Globus pallidus (tissue), 1 donor: ENCODE measurements around the gene SEC16A.

ENCODE experiments used
- DNase-seq: peaks from one replicate; pipeline ENCODE4 v3.0.0-alpha.2; 2015; ENCODE audit warnings: low spot score

SEC16A gene

GRCh38 chr9:136502196-136502595 is 19.4 kb upstream of the SEC16A start:
- no peak for DNase-seq

GRCh38 chr9:136501686-136502085 is 18.8 kb upstream of the SEC16A start:
- no peak for DNase-seq

- no peak for DNase-seq
Measured at GRCh38 chr9:136499935-136500910, 17.4 kb upstream of the SEC16A start.

- DNase-seq: no peak
Measured at GRCh38 chr9:136499071-136499934, 16.5 kb upstream of the SEC16A start.

- no peak for DNase-seq
Measured at GRCh38 chr9:136497916-136498695, 15.3 kb upstream of the SEC16A start.

GRCh38 chr9:136496801-136497620 is 14.2 kb upstream of the SEC16A start:
- no peak for DNase-seq

GRCh38 chr9:136496181-136496580 is 13.3 kb upstream of the SEC16A start:
- DNase-seq: no peak

- no peak for DNase-seq
Measured at GRCh38 chr9:136495238-136495800, 12.5 kb upstream of the SEC16A start.

GRCh38 chr9:136494531-136495215 is 11.8 kb upstream of the SEC16A start:
- DNase-seq: no peak

GRCh38 chr9:136494012-136494411 is 11.2 kb upstream of the SEC16A start:
- no peak for DNase-seq

GRCh38 chr9:136493567-136493971 is 10.7 kb upstream of the SEC16A start:
- no peak for DNase-seq

- DNase-seq: no peak
Measured at GRCh38 chr9:136492978-136493522, 10.2 kb upstream of the SEC16A start.

GRCh38 chr9:136489731-136490130 is 6.9 kb upstream of the SEC16A start:
- no peak for DNase-seq

GRCh38 chr9:136488247-136489214 is 5.7 kb upstream of the SEC16A start:
- DNase-seq: peak; percentile 35

- DNase-seq: no peak
Measured at GRCh38 chr9:136487672-136488071, 4.8 kb upstream of the SEC16A start.

- no peak for DNase-seq
Measured at GRCh38 chr9:136486823-136487620, 4.2 kb upstream of the SEC16A start.

GRCh38 chr9:136486131-136486530 is 3.3 kb upstream of the SEC16A start:
- no peak for DNase-seq
